Activated CD4-positive, alpha-beta T cell treated with anti-CD3 and anti-CD28 coated beads for 24 hours (primary cell): Measurements from ENCODE around the gene AKAP8.
"Not testable (repeated sequence)": the region's sequence is repeated elsewhere in the genome, so short reads cannot be mapped to it uniquely, and the experiment has no call there.

Experiments used
- DNase-seq, 2 donors: peaks; one replicate each; pipeline ENCODE4 v3.0.0-alpha.2; 2020; ENCODE audit warnings: low read depth in 2 of 2

The AKAP8 gene

GRCh38 chr19:15373644-15374043 lies 5.9 kb downstream of the AKAP8 start:
- DNase-seq, result no peak

DNA sequence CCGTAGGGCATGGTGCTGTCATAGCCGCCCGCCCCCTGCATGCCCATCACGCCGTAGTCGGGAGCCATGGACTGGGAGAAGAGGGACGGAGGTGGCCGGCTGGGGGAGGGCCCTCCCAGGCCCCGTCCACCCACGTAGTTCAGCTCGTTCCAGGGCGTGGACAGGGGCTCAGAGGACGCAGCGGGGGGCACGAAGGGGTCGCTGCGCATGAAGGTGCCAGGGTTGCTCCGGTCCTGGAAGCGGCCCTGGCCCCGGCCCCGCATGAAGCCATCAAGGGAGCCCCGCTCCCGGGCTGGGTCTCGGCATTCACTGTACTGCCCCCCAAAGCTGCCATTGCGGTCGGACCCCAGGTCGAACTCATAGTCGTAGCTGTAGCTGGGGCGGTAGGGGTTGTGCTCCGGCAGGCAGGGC lies 6.7 kb downstream of the AKAP8 start:
- no peak for DNase-seq

GRCh38 chr19:15372470-15372869 lies 7.1 kb downstream of the AKAP8 start:
- peak in 1 of 2 donors; percentile 4 for DNase-seq

DNA sequence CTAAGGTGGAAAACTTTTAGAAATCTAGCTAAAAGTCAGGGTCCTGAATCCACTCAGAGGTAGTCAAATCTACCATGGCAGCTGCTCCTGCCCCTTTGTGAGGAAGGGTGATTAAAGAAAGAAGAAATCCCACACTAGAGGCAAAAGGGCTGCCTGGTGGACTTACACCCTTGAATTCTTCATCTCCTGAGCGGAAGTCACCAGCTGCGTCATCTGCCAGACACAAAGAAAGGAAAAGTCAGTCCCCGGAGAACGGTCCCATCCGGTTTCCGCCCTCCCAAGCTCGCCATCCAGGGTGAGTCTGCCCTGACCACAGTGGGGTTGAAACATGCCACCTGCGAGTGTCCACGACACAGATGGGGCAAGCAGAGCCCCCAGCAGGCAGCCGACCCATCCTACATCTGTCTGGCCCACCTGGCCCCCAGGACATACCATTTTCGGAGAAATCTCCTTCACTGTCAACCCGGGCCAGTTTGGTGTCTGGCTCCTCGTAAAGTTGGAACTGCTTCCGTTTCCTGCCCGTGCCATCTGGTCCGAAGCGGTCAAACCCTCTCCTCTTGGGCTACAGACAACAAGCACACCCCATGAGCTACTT lies 7.7 kb downstream of the AKAP8 start:
- DNase-seq, result no peak

- DNase-seq, result no peak
These were observed 8.5 kb downstream of the AKAP8 start for GRCh38 chr19:15371119-15371518.

- DNase-seq, result no peak
These were observed 10.0 kb downstream of the AKAP8 start for GRCh38 chr19:15369594-15369891.

DNA sequence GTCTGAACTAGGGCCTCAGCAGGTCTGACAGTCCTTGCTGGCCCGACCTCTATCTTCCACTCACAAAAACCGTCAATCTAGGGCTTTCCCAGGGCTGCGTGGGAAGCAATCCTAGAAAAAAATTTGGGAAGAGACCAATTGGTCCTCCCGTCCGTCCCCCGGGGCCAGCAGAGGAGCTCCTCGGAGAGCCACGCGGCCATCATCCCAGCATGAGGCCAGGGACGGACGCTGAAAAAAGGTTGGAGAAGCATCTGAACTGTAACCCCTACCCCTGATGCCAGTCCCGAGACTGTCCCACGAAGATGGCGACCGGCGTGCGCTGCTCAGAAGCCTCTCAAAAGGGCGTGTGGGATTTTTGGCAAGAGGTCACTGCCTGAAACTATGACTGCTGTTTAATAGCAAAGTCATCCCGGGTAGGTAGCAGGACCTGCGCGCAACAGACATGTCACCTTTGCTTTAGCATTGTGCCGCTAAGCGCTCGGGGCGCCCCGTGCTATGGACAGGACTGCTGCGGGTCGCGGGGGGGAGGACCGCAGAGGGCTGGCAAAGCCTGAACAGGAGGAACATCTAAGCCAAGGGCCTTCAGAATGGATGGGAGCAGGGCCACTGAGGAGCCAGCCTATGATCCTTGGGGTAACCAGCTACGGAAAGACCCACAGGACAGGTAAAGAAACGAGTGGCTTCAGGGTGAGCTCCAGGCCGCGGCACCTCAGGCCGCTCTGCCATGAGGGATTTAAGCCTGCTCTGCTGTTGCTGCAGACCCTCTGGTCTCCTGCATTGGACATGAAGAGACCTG lies 10.6 kb downstream of the AKAP8 start:
- DNase-seq, result no peak

DNA sequence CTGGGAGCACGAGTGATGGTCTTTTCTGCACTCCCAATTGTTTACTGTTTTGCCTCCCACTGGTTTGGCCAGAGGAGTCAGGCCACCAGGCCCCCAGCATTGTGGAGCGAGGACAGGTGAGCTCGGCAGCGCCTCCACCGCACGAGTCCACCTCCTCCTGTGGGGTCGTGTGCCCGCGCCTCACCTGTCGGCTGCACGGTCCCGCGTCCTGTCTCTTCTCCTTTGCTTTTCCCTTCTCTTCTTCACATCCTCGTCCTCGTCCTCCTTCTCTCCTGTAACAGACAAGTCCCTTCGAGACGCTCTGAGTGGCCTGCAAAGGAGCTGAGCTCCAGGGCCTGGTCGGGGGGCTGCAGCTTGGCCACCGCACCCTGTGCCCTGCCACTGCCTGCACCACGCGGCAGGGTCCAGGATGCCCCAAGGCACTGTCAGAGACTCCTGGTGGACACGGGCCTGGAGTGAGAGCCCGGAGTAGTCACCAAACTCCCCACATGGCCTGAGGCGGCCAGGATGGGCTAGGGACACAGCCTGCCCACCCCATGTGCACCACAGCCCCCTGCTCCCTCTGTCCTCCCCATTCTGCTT lies 11.4 kb downstream of the AKAP8 start:
- DNase-seq, result no peak

- no peak for DNase-seq
These were observed 12.1 kb downstream of the AKAP8 start for GRCh38 chr19:15367439-15367838.

- no peak for DNase-seq
These were observed 14.3 kb downstream of the AKAP8 start for GRCh38 chr19:15365264-15365663.

- not testable (repeated sequence) for DNase-seq
These were observed 15.8 kb downstream of the AKAP8 start for GRCh38 chr19:15363791-15364190.

- DNase-seq, result not testable (repeated sequence)
These were observed 16.5 kb downstream of the AKAP8 start for GRCh38 chr19:15363048-15363447.

GRCh38 chr19:15360015-15360414 lies 19.6 kb downstream of the AKAP8 start:
- DNase-seq, result not testable (repeated sequence)

DNA sequence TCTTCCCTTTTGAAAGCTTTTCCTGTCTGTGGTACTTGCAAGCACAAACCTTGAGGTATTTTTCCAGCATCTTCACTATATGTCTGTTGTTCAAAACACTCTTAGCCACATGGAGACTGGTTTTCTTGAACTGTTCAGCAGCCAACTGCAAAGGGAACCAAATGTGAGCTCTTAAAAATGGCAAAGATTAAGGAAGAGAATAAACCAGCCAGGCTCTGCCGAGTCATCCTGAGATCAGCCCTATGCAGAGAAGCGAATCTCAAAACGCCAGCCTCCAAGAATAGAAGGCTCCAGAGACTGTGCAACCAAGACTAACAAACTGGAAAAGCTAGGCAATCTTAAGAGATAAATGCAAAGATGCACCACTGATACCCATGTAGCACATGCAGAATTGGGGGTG lies 20.7 kb downstream of the AKAP8 start:
- DNase-seq, result no peak

- DNase-seq, result no peak
These were observed 21.7 kb downstream of the AKAP8 start for GRCh38 chr19:15357906-15358305.

DNA sequence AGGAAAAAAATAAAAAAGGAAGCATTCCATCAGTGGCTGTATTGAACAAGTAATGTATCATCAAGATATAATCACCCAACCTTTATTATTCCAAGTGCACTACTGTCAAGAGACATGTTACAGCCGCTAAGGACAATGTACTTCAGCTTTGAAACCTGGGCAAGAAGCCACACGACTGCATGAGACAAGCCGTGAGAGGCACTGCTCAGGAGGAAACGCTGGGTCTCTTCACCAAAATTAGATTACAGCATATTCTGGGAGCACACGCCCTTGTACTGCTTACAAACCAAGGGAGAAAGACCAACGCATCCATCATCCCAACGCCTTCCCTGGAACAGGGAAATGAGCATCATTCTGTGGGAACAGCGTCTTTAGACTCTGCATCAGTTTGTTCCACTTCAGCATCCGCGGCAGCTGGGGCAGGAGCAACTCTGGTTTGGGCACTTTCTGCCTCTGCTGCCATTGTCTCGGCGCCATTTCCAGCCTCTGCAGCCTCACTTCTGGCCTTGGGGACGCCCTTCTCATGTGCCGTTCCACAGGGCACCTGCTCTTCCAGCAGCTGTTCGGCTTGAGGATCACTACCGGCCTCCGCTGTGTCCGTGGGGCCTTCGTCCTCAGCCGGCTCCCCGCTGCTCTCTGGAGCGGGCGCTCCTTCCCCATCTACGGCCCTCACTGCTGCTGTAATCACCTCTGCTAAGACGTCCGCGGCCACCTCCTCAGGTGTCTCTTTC lies 24.9 kb downstream of the AKAP8 start:
- no peak for DNase-seq

DNA sequence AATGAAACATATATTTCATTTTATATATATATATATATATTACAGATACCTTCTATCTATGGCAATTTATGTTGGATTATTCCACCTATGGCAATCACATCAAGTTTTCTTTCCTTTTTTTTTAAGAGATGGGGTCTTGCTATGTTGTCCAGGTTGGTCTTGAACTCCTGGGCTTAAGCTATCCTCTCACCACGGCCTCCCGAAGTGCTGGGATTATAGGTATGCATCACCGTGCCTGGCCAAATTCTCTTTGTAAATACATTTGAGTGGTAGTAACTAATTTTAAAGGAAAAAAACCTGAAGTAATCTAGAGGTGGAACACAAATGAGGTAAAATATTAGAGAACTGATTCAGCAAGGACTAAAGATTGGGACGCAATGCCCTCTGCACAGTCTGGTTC lies 25.7 kb downstream of the AKAP8 start:
- DNase-seq, result no peak

- not testable (repeated sequence) for DNase-seq
These were observed 27.1 kb downstream of the AKAP8 start for GRCh38 chr19:15352535-15352934.

DNA sequence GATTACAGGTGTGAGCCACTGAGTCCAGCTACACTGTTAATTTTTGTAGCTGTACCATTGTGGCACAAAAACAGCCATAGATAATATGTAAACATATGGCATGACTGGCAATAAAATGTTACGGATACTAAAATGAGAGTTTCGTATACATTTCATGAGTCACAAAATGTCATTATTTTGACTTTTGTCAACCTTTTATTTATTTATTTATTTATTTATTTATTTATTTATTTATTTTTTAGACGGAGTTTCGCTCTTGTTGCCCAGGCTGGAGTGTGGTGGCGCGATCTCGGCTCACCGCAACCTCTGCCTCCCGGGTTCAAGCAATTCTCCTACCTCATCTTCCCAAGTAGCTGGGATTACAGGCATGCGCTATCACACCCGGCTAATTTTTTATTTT lies 38.3 kb downstream of the AKAP8 start:
- not testable (repeated sequence) for DNase-seq

DNA sequence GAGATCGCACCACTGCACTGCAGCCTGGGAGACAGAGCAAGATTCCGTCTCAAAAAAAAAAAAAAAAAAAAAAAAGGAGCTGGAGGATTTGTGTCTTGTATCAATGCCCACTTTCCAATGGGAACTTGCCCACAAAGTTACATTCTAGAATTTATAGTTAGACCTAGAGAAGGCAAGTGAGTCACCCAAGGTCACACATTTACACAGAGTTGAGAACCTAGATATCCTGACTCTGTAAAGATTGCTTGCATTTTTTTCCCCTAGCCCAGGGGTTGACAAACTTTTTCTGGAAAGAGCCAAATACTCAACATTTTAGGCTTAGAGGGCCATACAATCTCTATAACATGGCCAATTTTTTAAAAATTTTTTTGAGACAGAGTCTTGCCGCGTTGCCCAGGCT lies 39.5 kb downstream of the AKAP8 start:
- DNase-seq, result no peak

DNA sequence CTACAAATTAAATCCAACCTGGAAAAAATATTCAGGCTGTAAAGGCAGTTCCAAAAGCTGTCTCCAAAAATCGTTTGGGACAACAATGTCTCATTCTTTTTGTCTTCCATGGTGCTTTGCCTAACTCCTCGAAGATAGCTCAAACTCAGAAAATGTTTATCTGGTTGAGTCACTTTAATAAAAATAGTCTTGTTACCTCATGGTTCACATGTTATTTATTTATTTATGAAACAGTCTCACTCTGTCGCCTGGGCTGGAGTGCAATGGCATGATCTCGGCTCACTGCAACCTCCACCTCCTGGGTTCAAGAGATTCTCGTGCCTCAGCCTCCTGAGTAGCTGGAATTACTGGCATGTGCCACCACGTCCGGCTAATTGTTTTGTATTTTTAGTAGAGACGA lies 42.4 kb downstream of the AKAP8 start:
- no peak for DNase-seq

- DNase-seq, result not testable (repeated sequence)
These were observed 43.6 kb downstream of the AKAP8 start for GRCh38 chr19:15335992-15336391.
